Limb (tissue), 2 donors: ENCODE results near the gene SAA2.

Experiments used
- DNase-seq, 2 donors: peaks; one replicate each; pipeline ENCODE4 v3.0.0-alpha.2; 2016; ENCODE audit errors: extremely low spot score in 2 of 2

The SAA2 gene

DNA sequence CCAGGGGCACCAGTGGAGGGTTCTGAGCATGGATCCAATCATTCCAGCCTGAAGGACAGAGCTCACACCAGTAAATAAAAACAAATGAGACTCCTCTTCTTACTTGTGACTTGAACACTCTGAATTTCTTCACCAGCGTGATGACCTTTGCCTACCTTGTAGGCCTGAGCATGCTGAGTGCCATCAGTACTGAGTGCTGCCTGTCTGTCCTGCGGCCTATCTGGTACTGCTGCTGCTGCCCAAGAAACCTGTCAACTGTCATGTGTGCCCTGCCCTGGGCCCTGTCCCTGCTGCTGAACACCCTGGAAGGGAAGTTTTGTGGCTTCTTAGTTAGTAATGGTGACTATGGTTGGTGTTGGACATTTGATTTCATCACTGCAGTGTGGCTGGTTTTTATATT is 51.9 kb downstream of the SAA2 start:
- DNase-seq: no peak
